Head of caudate nucleus (tissue), 42 donors: Measurements from ENCODE around the gene A4GALT.

Experiments
- DNase-seq, 42 donors: peaks; one replicate each; pipeline versions ENCODE4 v3.0.0 to v3.0.0-alpha.2; 2020 to 2021; ENCODE audit warnings: mixed read lengths in 7 of 42
- intact Hi-C: fragments of 100-400 bp; cut with DNase I; formaldehyde crosslinking; loops from one replicate; pipeline ENCODE4 v1.15.0; 2022

Gene A4GALT

GRCh38 chr22:42664976-42665831 lies 55.5 kb downstream of the A4GALT start:
- intact Hi-C loops, result no loop called here
- no peak for DNase-seq

- intact Hi-C loops, result no loop called here
These were observed 58.5 kb downstream of the A4GALT start for GRCh38 chr22:42661985-42662831.

GRCh38 chr22:42656578-42656977 lies 64.1 kb downstream of the A4GALT start:
- DNase-seq, result no peak
- intact Hi-C loops, result no loop called here

More at GRCh38 chr22:42661985-42662831, 58.5 kb downstream of the A4GALT start:
- DNase-seq, result peak; percentile 64 to 92 (median 82)

GRCh38 chr22:42655693-42656092 lies 65.0 kb downstream of the A4GALT start:
- intact Hi-C loops, result no loop called here
- DNase-seq, result peak in 1 of 42 donors; percentile 30

- intact Hi-C loops, result no loop called here
- DNase-seq, result no peak
These were observed 66.1 kb downstream of the A4GALT start for GRCh38 chr22:42654436-42655073.

GRCh38 chr22:42653999-42654398 lies 66.7 kb downstream of the A4GALT start:
- no peak for DNase-seq
- intact Hi-C loops, result no loop called here

GRCh38 chr22:42651134-42651533 lies 69.5 kb downstream of the A4GALT start:
- intact Hi-C loops, result no loop called here
- DNase-seq, result no peak

GRCh38 chr22:42649246-42650099 lies 71.2 kb downstream of the A4GALT start, which contains the start of gene CYB5R3:
Gene CYB5R3 (minus strand): TSS chr22:42649392. CDS start chr22:42649315, 77 bp downstream.
- peak; percentile 52 to 94 (median 85) for DNase-seq
- intact Hi-C loops, result no loop called here

GRCh38 chr22:42648368-42649245 lies 72.1 kb downstream of the A4GALT start:
- intact Hi-C loops, result no loop called here
- peak in 32 of 42 donors; percentile 3 to 64 (median 32) for DNase-seq

- intact Hi-C loops, result no loop called here
- DNase-seq, result no peak
These were observed 72.7 kb downstream of the A4GALT start for GRCh38 chr22:42648017-42648367.

GRCh38 chr22:42646569-42647525 lies 73.8 kb downstream of the A4GALT start:
- DNase-seq, result no peak

GRCh38 chr22:42645938-42646568 lies 74.6 kb downstream of the A4GALT start:
- no peak for DNase-seq
- intact Hi-C loops, result no loop called here

More at GRCh38 chr22:42646569-42647525, 73.8 kb downstream of the A4GALT start:
- intact Hi-C loops, result no loop called here

- intact Hi-C loops, result no loop called here
These were observed 75.2 kb downstream of the A4GALT start for GRCh38 chr22:42645341-42645937.

GRCh38 chr22:42644422-42645340 lies 76.0 kb downstream of the A4GALT start:
- intact Hi-C loops, result no loop called here
- peak in 9 of 42 donors; percentile 27 to 66 (median 35) for DNase-seq

More at GRCh38 chr22:42645341-42645937, 75.2 kb downstream of the A4GALT start:
- DNase-seq, result no peak
